Endothelial cell of coronary artery (primary cell): ENCODE measurements around the gene CCDC142. TPM values are rescaled to one million over a fixed set of nuclear protein-coding genes. Genes with fewer than 3 reads are reported as not detected.

Source experiments
- total RNA-seq: library from RNA; depleted of rRNA; stranded (reverse); fragments of >200 nt; gene quantifications from 2 replicates; pipeline ENCODE4 v1.2.3, GENCODE V29; 2014

The CCDC142 gene, protein sequence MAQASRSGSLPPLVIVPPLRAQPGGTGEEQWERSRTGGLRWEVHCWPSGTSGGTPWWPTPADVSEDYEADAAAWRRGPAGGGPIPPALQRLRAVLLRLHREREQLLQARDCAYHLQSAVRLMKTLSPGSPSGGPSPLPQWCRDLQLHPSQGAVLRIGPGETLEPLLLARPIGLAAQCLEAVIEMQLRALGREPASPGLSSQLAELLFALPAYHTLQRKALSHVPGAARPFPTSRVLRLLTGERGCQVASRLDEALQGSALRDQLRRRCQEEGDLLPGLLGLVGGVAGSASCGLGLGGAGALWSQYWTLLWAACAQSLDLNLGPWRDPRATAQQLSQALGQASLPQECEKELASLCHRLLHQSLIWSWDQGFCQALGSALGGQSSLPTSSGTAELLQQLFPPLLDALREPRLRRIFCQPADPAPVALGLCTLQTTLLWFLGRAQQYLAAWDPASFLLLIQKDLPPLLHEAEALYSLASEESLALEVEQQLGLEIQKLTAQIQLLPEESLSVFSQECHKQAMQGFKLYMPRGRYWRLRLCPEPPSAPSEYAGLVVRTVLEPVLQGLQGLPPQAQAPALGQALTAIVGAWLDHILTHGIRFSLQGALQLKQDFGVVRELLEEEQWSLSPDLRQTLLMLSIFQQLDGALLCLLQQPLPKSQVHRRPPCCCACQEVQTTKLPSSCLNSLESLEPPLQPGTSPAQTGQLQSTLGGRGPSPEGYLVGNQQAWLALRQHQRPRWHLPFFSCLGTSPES
- 13.0 and 24.2 TPM in 2 replicates for total RNA-seq

DNA sequence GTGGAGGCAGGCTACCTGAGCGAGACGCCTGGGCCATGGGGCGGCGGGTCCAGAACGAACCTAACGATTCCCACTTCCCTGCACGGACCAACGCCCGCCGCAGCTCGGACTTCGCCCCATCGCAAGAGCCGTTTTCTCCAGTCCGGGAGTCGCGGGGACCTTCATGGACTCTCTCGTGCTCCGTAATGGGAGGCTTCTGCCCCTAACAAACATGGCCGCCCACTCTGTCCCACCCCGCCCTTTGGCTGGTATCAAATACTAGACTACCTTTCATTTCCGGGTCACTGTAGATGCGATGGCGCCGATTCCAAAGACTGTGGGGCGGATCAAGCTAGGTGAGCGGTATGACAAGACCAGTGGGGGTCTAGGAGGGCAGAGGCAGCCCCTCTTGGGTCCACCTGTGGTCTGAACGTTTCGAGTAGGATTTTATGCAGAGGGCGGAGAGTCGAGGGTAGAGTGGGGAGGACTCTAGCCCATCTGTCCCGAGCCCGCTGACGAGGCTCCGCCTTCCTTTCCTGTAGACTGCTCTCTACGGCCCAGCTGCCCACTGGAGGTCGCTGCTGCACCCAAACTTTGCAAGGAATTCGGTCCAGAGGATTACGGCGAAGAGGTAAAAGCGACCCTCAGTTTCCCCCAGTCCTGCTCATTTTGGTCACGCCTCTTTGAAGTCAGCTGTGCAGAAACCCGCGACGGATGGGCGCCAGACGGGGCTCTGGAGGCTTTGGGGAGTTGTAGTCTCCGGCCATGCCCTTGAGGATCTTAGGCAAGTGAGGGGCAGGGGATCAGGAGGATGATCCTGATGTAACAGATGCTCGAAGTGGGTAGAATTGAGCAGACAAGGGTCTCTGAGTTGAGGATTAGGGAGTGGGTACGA lies at the start of gene CCDC142, which contains the start of gene TTC31:
CCDC142 (minus strand) TSS at position 198 of the 874 bp plus-strand sequence; CDS start at position 37, 161 bp downstream.
TTC31 (plus strand) TSS at position 281 of the 874 bp plus-strand sequence; CDS start at position 296, 15 bp downstream.

DNA sequence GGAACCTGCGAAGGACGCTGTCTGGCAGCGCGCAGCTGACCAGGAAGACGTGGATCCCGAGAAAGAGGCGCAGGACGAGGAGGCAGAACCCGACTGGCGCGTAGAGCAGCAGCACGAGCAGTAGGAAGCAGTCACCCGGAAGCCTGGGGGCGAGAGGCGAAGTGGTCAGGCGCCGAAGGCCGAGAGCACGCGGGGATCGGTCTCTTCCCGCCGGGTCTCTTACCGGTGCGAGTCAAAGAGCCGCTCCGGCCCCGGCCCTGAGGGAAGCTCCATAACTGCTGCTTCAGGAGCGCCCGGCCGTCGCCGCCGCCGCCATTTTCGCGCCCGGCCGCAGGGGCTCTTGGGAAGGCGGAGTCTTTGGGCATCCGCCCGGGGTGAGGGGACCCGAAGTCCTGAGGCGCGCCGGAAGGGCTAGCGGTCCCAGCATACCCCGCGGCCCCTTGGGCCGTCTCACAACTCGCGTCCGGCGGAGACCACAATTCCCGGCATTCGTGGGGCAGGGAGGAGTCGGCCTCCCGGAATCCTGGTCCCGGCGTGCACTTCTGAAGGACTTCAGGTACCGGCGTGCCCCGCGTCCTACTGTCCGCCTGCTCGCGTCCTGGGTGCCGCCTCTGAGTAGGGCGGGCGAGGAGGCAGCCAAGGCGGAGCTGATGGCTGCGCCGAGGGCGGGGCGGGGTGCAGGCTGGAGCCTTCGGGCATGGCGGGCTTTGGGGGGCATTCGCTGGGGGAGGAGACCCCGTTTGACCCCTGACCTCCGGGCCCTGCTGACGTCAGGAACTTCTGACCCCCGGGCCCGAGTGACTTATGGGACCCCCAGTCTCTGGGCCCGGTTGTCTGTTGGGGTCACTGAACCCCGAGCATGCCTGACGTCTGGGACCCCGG lies 46.8 kb upstream of the CCDC142 start, which contains the start of the genes AUP1 and HTRA2:
AUP1 (minus strand) TSS at position 350 of the 882 bp plus-strand sequence; CDS start at position 273, 77 bp downstream.
HTRA2 (plus strand) TSS at position 577 of the 882 bp plus-strand sequence; CDS start at position 651, 74 bp downstream.

DNA sequence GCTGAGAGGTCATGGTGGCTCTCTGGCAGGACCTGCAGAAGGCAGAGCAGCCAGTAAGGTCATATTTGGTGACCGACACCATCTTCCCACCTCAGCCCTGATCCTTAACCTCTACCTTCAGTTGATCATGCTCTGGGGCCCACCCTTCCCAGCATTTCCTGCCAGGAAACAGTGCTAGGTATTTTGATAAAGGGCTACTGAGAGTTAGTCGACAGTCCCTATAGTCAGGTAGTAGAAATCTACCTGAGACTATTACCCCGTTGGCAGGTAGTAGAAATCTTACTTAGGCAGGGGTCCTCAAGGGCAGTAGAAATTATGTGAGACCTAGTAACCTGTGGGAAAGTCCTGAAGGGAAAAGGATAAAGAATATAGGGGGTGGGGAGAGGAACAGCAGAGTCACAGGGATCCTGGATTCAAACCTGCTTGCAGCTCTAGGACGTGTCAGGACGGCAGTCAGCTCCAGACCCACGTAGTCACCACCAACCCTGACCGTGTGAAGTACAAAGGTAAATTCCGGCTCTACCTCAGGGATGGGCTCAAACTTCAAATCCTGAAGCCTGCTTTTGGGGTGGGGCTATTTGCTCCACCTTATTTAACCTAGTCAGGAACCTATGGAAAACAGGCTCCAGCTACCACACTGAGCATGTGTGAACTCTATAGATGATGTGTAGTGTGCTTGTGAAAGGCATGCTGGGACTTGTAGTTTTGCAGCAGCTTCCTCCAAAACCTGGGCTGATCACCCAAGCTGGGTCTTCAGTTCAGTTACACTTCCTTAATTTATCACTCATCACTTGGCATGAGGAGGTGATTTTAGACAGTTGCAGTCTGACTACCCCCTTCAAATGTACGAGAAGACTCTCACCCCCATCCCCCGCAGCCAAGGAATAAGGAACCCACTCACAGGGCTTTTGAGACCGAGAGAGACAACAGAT lies 43.2 kb upstream of the CCDC142 start, which contains the start of gene DQX1:
DQX1 (minus strand) TSS at position 515 of the 932 bp plus-strand sequence; CDS start at position 13, 502 bp downstream.

DNA sequence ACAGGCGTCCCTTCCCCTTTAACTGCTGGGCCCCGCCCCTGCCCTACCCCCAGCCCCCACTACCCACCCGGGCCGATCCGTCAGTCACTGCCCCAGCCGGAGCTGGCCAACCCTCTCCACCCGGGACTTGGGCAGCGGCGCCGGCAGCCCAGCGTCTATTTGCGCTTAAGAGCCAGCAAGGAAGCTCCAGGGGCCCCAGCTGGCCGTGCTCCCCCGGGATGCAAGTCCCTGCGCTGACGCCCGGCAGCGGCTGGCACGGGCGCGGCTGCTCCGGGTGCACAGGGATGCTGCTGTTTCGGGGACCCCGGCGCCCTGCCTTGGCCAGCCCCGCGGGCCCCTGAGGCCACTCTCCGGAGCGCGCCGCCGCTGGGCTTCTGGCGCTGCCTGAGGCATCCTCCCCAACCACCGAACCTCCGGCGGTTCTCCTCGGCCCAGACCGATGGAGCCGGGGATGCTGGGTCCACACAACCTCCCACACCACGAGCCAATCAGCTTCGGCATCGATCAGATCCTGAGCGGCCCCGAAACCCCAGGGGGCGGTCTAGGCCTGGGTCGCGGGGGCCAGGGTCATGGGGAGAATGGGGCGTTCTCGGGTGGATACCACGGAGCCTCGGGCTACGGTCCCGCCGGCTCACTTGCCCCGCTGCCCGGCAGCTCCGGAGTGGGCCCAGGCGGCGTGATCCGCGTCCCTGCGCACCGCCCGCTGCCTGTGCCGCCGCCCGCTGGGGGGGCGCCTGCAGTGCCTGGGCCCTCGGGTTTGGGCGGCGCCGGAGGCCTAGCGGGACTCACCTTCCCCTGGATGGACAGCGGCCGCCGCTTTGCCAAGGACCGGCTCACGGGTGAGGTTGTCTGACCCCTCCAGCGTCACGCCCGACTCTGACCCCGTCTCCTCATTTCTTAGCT lies 31.8 kb upstream of the CCDC142 start, which contains the start of gene TLX2:
TLX2 (plus strand) TSS at position 83 of the 903 bp plus-strand sequence; CDS start at position 440, 357 bp downstream.

DNA sequence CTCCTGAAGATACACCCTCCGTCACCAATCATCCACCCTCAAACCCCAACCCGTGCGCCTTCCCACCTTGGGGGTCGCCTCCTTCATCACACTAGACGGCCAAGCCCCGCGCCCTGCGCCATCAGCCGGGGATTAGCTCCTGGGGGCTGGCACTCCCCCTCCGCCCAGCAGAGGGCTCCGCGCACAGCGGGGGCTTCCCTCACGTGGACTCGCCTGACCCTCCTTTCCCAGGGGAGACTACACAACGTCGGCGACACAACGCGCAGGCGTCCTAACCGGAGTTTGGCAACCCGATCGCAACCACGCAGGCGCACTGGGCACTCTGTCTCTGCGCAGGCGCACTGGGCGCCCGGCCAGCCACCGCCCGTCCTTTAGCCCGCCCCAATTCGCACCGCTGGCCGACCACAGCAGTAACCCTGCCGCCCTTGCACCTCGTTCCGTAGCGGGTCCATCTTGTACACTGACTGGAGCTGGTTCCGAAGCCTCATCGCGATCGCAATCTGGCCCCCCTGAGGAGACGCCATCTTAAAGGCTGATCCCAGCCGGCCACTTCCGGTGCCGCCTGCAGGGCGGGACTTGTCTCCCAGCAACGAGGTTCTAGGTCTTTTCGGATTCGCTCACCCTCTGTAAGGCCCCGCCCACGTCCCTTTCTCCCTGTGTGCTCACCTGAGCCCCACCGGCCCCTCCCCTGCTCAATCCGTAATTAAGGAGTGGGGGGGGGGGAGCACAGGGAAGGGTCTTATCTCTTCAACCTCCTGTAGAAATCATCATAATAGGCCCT lies 24.5 kb upstream of the CCDC142 start, which contains the start of gene PCGF1:
PCGF1 (minus strand) TSS at position 551 of the 781 bp plus-strand sequence; CDS start at position 524, 27 bp downstream.

DNA sequence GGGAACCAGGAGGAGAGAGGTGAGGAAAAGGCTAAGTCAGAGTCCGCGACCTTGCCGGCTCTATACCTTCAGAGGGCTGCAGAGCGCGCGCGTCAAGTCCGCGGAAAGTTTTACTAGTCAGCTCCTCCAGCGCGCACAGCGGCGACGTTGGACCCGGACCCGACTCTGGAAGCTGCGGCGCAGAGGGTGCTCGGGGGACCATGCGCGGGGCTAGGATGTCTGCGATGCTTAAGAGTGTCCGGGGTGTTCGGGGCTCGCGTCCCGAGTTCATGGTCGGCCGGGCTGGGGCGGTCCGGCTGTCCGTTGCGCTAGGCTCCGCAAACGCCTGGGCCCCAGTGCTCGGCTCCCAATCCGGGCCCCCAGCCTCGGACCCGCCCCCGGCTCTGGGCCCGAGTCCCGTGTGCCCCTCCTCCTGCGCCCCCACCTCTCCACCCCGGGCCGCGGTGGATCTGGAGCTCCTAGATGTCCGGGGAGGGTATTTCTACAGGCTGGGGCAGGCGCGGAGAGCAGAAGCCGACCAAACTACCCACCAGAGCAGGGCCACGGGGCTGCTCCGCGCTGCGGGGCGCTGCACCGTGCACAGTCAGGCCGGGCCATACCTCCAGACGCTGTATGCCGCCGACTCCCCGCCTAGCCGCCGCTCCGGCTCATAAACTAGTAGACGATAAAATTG lies 16.6 kb upstream of the CCDC142 start, which contains the start of gene LBX2:
LBX2 (minus strand) TSS at position 337 of the 673 bp plus-strand sequence; CDS start at position 271, 66 bp downstream.

DNA sequence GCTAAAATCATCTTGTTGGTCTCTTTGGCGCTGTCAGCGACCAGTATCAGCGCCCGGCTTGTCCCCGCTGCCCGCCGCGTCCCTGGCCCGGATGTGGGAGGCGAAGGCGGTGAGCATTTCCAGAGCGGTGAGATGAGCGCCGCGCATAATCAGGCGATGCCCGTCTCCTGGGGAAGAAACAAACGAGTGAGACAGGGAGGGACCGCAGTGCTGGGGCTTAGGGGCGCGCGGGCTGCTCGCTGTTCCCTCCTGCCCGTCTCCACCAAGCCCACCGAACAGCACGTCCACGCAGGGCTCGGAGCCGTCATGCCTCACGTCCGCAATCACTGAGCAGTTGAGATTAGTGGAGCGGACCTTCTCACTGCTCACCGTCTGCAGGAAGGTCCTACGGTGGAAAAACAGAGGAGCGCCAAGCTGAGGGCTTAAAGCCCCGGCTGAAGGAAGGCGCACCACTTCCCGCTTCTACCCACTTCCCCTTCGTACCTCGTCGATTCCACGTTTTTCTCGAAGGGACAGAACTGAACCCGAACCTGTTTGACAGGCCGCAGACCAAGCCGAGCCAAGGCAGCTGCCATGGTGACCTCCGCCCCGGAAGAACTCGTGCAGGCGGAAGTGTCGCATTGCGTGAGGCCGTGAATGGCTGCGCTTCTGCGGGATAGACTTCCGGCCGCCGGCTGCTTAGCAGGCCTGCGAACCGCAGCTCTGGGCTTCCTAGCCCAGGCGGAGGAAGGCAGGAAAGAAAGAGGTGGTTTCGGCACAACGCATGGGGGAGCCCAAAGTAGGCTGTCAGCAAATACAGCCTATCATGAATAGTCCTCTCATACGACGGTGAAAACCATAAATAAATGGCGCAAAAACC lies 10.5 kb downstream of the CCDC142 start, which contains the start of gene MRPL53:
MRPL53 (minus strand) TSS at position 595 of the 859 bp plus-strand sequence; CDS start at position 575, 20 bp downstream.

DNA sequence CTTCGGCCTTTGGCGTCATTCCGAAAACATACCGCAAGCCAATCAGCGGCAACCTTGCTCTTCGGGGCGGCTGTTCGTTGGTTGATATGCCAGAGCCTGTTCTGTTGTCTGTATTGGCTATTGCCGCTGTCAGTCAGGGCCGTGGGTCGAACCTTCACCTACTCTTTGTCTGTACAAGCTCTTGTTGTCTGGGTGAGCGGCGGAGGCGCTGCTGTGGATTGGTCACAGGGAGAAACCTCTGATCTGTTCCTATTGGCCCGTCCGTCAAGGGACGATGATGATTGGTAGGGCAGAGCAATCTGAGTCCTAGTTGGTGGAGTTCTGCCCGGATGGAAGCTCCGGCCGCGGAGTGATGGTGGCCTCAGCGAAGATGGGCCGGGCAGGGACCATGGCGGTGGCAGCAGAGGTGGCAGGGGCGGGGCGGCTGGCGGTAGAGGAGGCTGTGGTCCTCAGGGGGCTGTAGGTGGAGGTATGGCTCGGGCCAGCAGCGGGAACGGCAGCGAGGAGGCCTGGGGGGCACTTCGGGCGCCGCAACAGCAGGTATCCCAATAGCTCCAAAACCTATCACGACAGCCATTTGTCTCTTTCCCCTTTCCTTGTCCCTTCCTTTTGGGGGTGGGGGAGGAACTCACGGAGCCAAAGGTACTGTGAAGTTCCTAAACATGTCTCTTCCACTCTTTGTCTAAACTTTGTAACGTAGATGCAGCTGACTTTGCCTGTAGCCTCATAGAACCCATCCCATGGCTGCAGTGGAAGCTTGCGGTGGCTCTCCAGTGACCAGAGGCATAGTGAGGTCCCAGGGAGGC lies 24.5 kb downstream of the CCDC142 start, which contains the start of gene WBP1:
WBP1 (plus strand) TSS at position 307 of the 806 bp plus-strand sequence; CDS start at position 472, 165 bp downstream.

DNA sequence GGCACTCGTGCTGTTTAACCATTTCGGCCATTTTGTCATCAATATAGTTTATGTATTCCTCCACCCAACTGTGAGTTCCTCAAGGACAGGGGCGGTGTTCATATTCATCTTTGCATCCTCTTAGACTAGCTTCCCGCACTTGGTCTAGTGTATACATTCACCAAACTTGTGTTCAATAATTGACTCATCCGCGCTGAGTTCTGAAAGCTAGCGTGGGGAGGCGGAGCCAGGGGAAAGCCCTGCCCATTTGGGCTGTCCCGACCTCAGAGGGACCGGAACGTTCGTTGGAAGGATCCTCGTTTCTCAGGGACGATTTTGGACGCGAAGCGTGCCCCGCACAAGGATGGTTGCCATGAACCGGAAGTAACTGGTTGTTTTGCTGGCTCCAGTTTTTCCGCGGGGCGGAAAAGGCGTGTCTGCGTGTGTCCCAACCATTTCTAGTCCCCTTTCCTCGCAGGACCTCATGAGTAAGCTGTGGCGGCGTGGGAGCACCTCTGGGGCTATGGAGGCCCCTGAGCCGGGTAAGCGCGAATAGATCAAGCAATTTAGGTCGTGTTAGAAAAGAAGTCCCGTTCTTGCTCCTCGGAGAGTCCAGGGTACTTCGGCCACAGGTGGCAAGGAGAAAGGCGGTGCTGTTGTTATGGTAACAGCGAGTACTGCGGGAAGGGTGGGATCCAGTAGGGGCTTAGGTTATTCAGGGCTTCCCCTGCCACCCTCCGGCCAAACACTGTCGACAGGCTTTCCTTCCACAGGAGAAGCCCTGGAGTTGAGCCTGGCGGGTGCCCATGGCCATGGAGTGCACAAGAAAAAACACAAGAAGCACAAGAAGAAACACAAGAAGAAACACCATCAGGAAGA lies 27.9 kb downstream of the CCDC142 start, which contains the start of gene INO80B:
INO80B (plus strand) TSS at position 434 of the 858 bp plus-strand sequence; CDS start at position 464, 30 bp downstream.

DNA sequence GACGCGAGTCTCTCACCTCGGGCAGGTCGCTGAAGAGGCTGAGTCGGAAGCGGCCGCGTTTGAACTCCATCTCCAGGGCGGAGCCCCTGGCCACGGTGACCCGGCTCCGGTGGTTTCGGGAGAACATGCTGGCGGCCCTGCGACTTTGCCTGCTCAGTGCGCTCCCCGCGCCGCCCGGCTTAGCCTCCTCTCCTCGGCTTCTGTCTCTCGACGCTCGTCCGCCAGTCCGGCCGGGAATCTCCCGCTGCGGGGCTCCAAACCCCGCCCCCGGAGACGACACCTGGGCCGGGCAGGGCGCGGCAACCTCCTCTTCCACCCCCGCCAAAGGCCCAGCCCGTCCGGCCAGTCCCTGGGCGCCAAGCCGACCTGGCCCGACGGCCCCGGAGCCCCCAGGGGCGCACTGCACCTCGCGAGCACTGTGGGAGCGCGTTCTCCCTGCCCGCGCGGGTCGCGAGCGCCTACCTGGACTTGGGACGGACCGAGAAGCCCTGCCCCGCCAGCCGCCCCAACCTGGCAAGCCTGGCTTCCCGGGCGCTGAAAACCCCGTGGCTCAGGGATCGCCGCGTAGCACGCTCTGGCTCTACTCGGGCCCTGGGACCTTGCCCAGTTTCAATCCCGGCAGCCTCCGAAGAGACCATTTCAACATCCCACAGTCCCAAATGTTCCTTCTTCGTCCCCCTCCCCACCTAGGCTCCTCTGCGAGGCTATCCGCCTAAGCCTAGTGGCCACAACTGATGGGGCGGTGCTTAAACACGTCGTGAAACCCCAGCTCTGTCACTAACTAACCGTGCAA lies 40.9 kb downstream of the CCDC142 start, which contains the start of gene RTKN:
RTKN (minus strand) TSS at position 248 of the 793 bp plus-strand sequence; CDS start at position 127, 121 bp downstream.

